Measurements from ENCODE around the gene ZNF619. TPM values are rescaled to one million over a fixed set of nuclear protein-coding genes. Genes with fewer than 3 reads are reported as not detected.

ZNF619 gene
- total and polyA plus RNA-seq, 2 of the 13 experiments (the other 11 are each of a cell fraction or from before 2014, with no cell fraction given): 0.83 to 5.2 TPM

DNA sequence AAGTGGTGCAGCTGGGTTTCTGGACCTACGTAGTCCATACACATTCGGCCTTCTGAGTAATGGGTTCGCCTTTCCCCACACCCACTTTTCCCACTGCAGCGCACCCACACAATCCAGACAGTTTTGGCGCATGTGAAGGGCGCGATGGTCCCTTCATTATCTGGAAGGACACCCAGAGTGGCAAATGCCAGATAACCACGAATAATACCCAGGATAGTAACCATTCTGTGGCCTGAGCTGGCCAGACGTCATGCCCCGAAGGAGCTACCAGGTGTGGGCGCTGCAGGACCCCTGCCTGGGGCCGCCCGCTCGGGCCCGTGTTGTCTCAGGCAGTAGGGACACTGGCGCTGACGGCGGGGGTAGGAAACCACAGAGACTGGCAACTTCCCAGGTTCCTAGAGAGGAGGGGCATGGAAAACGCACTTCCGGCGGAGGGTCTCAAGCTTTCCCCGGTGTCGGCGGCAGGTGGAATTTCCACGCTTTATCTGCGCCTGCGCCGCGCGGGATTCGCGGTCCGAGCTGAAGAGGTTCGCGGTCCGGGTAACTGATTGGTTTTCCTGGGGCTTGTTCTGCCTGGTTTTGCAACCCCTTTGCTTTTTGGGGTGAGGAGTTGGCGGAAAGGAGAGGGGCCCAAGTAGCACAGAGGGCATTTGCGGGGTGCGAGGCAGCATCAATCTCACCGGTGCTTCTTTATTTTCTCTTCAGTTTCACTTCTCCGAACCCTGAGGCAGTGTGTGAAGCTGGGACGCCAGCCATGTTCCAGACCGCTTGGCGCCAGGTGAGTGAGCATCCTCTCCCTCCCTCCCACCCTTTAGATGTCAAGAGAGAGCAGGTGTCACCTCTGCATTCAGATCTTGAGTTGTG lies 28.9 kb downstream of the ZNF619 start, which contains the start of gene ZNF620 (continued):
- TF ChIP-seq, protein P1, sequence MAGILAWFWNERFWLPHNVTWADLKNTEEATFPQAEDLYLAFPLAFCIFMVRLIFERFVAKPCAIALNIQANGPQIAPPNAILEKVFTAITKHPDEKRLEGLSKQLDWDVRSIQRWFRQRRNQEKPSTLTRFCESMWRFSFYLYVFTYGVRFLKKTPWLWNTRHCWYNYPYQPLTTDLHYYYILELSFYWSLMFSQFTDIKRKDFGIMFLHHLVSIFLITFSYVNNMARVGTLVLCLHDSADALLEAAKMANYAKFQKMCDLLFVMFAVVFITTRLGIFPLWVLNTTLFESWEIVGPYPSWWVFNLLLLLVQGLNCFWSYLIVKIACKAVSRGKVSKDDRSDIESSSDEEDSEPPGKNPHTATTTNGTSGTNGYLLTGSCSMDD (CRISPR knock-in tag; IDR thresholded peaks at IDR 0.05): no peak
- TF ChIP-seq ZFX (CRISPR knock-in tag; IDR thresholded peaks at IDR 0.05; ENCODE audit: low read depth): peak; percentile 77
- TF ChIP-seq, protein P2, sequence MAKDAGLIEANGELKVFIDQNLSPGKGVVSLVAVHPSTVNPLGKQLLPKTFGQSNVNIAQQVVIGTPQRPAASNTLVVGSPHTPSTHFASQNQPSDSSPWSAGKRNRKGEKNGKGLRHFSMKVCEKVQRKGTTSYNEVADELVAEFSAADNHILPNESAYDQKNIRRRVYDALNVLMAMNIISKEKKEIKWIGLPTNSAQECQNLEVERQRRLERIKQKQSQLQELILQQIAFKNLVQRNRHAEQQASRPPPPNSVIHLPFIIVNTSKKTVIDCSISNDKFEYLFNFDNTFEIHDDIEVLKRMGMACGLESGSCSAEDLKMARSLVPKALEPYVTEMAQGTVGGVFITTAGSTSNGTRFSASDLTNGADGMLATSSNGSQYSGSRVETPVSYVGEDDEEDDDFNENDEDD (CRISPR knock-in tag; IDR thresholded peaks at IDR 0.05; ENCODE audit: borderline replicate concordance): peak; percentile 80
- TF ChIP-seq MAFG (CRISPR knock-in tag; IDR thresholded peaks at IDR 0.05): no peak
- TF ChIP-seq, protein P3, sequence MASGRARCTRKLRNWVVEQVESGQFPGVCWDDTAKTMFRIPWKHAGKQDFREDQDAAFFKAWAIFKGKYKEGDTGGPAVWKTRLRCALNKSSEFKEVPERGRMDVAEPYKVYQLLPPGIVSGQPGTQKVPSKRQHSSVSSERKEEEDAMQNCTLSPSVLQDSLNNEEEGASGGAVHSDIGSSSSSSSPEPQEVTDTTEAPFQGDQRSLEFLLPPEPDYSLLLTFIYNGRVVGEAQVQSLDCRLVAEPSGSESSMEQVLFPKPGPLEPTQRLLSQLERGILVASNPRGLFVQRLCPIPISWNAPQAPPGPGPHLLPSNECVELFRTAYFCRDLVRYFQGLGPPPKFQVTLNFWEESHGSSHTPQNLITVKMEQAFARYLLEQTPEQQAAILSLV (CRISPR knock-in tag; IDR thresholded peaks at IDR 0.05; ENCODE audit: borderline replicate concordance): no peak; the same call in 1 of the 2 replicates
- TF ChIP-seq, protein P4, sequence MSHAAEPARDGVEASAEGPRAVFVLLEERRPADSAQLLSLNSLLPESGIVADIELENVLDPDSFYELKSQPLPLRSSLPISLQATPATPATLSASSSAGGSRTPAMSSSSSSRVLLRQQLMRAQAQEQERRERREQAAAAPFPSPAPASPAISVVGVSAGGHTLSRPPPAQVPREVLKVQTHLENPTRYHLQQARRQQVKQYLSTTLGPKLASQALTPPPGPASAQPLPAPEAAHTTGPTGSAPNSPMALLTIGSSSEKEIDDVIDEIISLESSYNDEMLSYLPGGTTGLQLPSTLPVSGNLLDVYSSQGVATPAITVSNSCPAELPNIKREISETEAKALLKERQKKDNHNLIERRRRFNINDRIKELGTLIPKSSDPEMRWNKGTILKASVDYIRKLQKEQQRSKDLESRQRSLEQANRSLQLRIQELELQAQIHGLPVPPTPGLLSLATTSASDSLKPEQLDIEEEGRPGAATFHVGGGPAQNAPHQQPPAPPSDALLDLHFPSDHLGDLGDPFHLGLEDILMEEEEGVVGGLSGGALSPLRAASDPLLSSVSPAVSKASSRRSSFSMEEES (CRISPR knock-in tag; IDR thresholded peaks at IDR 0.05): peak; percentile 63; the same call in 1 of the 2 replicates
- peak; percentile 90; the same call in 1 of the 2 replicates for TF ChIP-seq ZNF572 (CRISPR knock-in tag; IDR thresholded peaks at IDR 0.05)
- peak; percentile 62; the same call in 1 of the 2 replicates for TF ChIP-seq NFKB2 (CRISPR knock-in tag; IDR thresholded peaks at IDR 0.05; ENCODE audit: borderline replicate concordance)
- TF ChIP-seq TAF1 (CRISPR knock-in tag; IDR thresholded peaks at IDR 0.05): peak; percentile 76
- peak; percentile 33; the same call in 1 of the 2 replicates for TF ChIP-seq WIZ (CRISPR knock-in tag; IDR thresholded peaks at IDR 0.05)
- TF ChIP-seq ZNF775 (CRISPR knock-in tag; IDR thresholded peaks at IDR 0.05; ENCODE audit: borderline replicate concordance): no peak
- 0 out of 2 replicates have a peak, but pooled peaks have one; percentile 53 for TF ChIP-seq ESRRA (CRISPR knock-in tag; IDR thresholded peaks at IDR 0.05; ENCODE audit: low read depth)
- no peak; the same call in 1 of the 2 replicates for TF ChIP-seq FOXO1 (CRISPR knock-in tag; IDR thresholded peaks at IDR 0.05)
- TF ChIP-seq ZNF607 (CRISPR knock-in tag; IDR thresholded peaks at IDR 0.05; ENCODE audit: borderline replicate concordance): peak; percentile 75
- peak; percentile 27 for TF ChIP-seq YY1 (IDR thresholded peaks at IDR 0.05; ENCODE audit: insufficient read depth, insufficient replicate concordance, low read depth, low read length)
- no peak for TF ChIP-seq NPAS2 (CRISPR knock-in tag; IDR thresholded peaks at IDR 0.05; ENCODE audit: borderline replicate concordance)
- peak; percentile 74 for TF ChIP-seq PHF8 (CRISPR knock-in tag; IDR thresholded peaks at IDR 0.05)
- no peak for TF ChIP-seq RFXANK (CRISPR knock-in tag; IDR thresholded peaks at IDR 0.05)
- peak; percentile 51; the same call in 1 of the 2 replicates for TF ChIP-seq ISL2 (CRISPR knock-in tag; IDR thresholded peaks at IDR 0.05)
- peak; percentile 73 for TF ChIP-seq U2AF1 (optimal IDR thresholded peaks at IDR 0.05; ENCODE audit: low read depth, low read length)
- no peak for TF ChIP-seq NFE2L2 (IDR thresholded peaks at IDR 0.05; ENCODE audit: low read length)
- TF ChIP-seq, protein P5, sequence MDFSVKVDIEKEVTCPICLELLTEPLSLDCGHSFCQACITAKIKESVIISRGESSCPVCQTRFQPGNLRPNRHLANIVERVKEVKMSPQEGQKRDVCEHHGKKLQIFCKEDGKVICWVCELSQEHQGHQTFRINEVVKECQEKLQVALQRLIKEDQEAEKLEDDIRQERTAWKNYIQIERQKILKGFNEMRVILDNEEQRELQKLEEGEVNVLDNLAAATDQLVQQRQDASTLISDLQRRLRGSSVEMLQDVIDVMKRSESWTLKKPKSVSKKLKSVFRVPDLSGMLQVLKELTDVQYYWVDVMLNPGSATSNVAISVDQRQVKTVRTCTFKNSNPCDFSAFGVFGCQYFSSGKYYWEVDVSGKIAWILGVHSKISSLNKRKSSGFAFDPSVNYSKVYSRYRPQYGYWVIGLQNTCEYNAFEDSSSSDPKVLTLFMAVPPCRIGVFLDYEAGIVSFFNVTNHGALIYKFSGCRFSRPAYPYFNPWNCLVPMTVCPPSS (IDR thresholded peaks at IDR 0.05): no peak

Data from HepG2 (cell line).